Neural cell (in vitro differentiated cells): ENCODE measurements around the gene CISH. TPM values are rescaled to one million over a fixed set of nuclear protein-coding genes. Genes with fewer than 3 reads are reported as not detected.

Experiments used
- H2AFZ ChIP-seq: fragments of 200-600, 300-800 bp; sonication (generic), shearing (Covaris generic); 2 replicates; pipeline ENCODE4 v1.6.0; 2014; ENCODE audit warnings: low read depth, mild to moderate bottlenecking, antibody characterized with exemption, low read length, moderate library complexity
- H3F3A ChIP-seq: fragments of 200-600 bp; shearing (Covaris generic); 2 replicates; pipeline ENCODE4 v1.6.1; 2016; ENCODE audit warnings: mild to moderate bottlenecking, moderate library complexity, mixed read lengths, antibody characterized with exemption, low read length; ENCODE audit not compliant: insufficient read depth, poor library complexity, severe bottlenecking
- H3K27ac ChIP-seq: fragments of 200-600, 300-800 bp; sonication (generic), shearing (Covaris generic); 2 replicates; pipeline ENCODE4 v1.5.1; 2014; ENCODE audit warnings: mild to moderate bottlenecking, low read length, moderate library complexity
- H3K27me3 ChIP-seq: fragments of 300-800, 200-600 bp; sonication (generic), shearing (Covaris generic); 2 replicates; pipeline ENCODE4 v1.6.0; 2014; ENCODE audit warnings: mild to moderate bottlenecking, low read depth, low read length, moderate library complexity; ENCODE audit not compliant: insufficient read depth
- H3K36me3 ChIP-seq: fragments of 300-800, 200-600 bp; sonication (generic), shearing (Covaris generic); 2 replicates; pipeline ENCODE4 v1.5.1; 2014; ENCODE audit warnings: mild to moderate bottlenecking, antibody characterized with exemption, low read length, moderate library complexity; ENCODE audit not compliant: insufficient read depth
- H3K4me2 ChIP-seq: fragments of 300-800, 200-600 bp; sonication (generic), shearing (Covaris generic); 2 replicates; pipeline ENCODE4 v1.6.0; 2014; ENCODE audit warnings: mild to moderate bottlenecking, low read length
- H3K4me3 ChIP-seq: fragments of 300-800, 200-600 bp; sonication (generic), shearing (Covaris generic); 2 replicates; pipeline ENCODE4 v1.5.1; 2014; ENCODE audit warnings: mild to moderate bottlenecking, low read length, moderate library complexity
- H3K79me2 ChIP-seq: fragments of 200-600 bp; shearing (Covaris generic); replicated peaks from 2 replicates; pipeline ENCODE4 v1.6.0; 2014; ENCODE audit warnings: mild to moderate bottlenecking, low read length, moderate library complexity; ENCODE audit not compliant: insufficient read depth
- H3K9ac ChIP-seq: fragments of 300-800, 200-600 bp; sonication (generic), shearing (Covaris generic); 2 replicates; pipeline ENCODE4 v1.6.1; 2016; ENCODE audit warnings: mild to moderate bottlenecking, low read length, mixed read lengths
- H3K9me2 ChIP-seq: fragments of 200-600 bp; shearing (Covaris generic); 2 replicates; pipeline ENCODE4 v1.6.1; 2016; ENCODE audit warnings: mild to moderate bottlenecking, low read length, mixed read lengths; ENCODE audit not compliant: insufficient read depth
- H3K9me3 ChIP-seq: fragments of 200-600, 300-800 bp; sonication (generic), shearing (Covaris generic); 2 replicates; pipeline ENCODE4 v1.6.1; 2016; ENCODE audit warnings: mild to moderate bottlenecking, mixed run types, low read length, moderate library complexity, mixed read lengths
- H4K20me1 ChIP-seq: fragments of 200-600 bp; shearing (Covaris generic); 2 replicates; pipeline ENCODE4 v1.6.1; 2016; ENCODE audit warnings: mild to moderate bottlenecking, mixed run types; ENCODE audit not compliant: insufficient read depth
- EP300 ChIP-seq: fragments of 450-650 bp; conservative IDR thresholded peaks from 2 replicates; pipeline ENCODE4 v1.6.1; 2014; ENCODE audit warnings: antibody characterized with exemption, mild to moderate bottlenecking, moderate library complexity; ENCODE audit not compliant: poor library complexity, severe bottlenecking
- EZH2 ChIP-seq: fragments of 200-600, 300-800 bp; shearing (Covaris generic), sonication (generic); IDR thresholded peaks from 2 replicates; pipeline ENCODE4 v1.6.1; 2014; ENCODE audit warnings: antibody characterized with exemption, low read length, borderline replicate concordance, mild to moderate bottlenecking; ENCODE audit not compliant: insufficient read depth, poor library complexity, severe bottlenecking
- MXI1 ChIP-seq: fragments of 450-650 bp; conservative IDR thresholded peaks from 2 replicates; pipeline ENCODE4 v1.6.1; 2014; ENCODE audit warnings: antibody characterized with exemption, mild to moderate bottlenecking; ENCODE audit not compliant: poor library complexity, severe bottlenecking
- POLR2AphosphoS5 ChIP-seq: IDR thresholded peaks from 2 replicates; pipeline ENCODE4 v1.6.1; 2012
- RAD21 ChIP-seq: fragments of 450-650 bp; conservative IDR thresholded peaks from 2 replicates; pipeline ENCODE4 v1.6.1; 2014; ENCODE audit warnings: antibody characterized with exemption, mild to moderate bottlenecking, moderate library complexity
- SMC3 ChIP-seq: fragments of 450-650 bp; conservative IDR thresholded peaks from 2 replicates; pipeline ENCODE4 v1.6.1; 2014; ENCODE audit warnings: antibody characterized with exemption, mild to moderate bottlenecking, moderate library complexity; ENCODE audit not compliant: poor library complexity
- TAF1 ChIP-seq: IDR thresholded peaks from 2 replicates; pipeline ENCODE4 v1.6.1; 2012; ENCODE audit warnings: low read depth
- polyA plus RNA-seq: library from polyadenylated mRNA; depleted of rRNA; stranded (reverse); fragments of >200 nt; gene quantifications from 2 replicates; pipeline ENCODE4 v1.2.3, GENCODE V29; 2014
- TF ChIP-seq, protein P1 (sequence below): fragments of 450-650 bp; IDR thresholded peaks from 2 replicates; pipeline ENCODE4 v1.5.1; 2014; ENCODE audit warnings: antibody characterized with exemption, mild to moderate bottlenecking, moderate library complexity; ENCODE audit not compliant: poor library complexity, severe bottlenecking
- TF ChIP-seq, protein P2 (sequence below): IDR thresholded peaks from 2 replicates; pipeline ENCODE4 v1.6.1; 2012; ENCODE audit warnings: borderline replicate concordance

The CISH gene
- polyA plus RNA-seq, 1 donor from 2014 or later = not detected

DNA sequence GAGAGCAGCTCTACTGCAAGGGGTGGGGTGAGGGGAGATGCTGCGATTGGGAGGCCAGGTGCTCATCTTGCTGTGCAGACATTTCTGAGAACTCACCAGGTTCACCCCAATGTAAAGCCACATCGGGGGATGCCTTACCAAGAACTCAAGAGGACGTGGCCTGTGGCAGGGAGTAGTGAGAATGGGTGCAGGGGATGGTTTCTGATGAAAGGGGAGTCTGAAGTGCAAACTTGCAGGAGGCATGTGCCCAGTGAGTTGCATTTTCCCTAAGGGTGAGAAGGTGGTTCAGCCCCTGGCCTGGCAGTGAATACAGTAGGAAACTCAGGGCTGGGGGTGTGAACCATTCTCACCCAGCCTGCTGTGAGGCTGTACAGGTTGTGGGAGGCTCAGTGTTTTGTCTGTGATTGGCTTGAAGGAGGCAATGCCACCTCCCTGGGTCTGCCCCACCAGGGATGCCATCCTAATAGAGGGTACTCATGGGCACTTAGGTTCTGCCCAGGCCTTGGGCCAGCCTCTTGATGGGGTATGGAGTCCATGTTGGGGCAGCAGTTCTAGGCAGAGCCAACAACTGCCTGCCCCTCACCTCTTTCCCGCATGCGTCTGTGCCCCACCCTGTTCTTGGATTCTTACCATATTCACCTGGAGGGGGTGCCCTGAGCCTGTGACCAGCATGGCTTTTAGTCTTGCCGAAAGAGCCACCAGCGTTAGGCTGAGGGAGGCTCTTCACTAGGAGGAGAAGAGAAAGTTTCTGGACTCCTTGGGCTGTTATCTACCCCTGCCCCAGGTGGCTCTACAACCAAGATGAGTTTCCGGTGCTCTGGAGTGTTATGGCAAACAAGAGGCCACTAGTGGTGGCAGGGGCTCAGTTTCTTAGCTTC is 37.8 kb downstream of the CISH start:
- Histone ChIP-seq H2AFZ (no peak overlapping the region), H3K9me2 (no peaks in the 10 kb centered on the region), H3F3A (no peaks in the 10 kb centered on the region), H3K36me3 (no peaks in the 10 kb centered on the region), H3K27ac (no peak overlapping the region), H3K9ac (no peak overlapping the region), H3K79me2 (no peaks in the 10 kb centered on the region), H4K20me1 (no peaks in the 10 kb centered on the region), H3K9me3 (no peaks in the 10 kb centered on the region), H3K4me2 (no peak overlapping the region), H3K27me3 (no peaks in the 10 kb centered on the region), H3K4me3 (no peak overlapping the region)
- TF ChIP-seq EZH2 (no peak), RAD21 (no peak), TAF1 (no peak), SMC3 (no peak), EP300 (no peak), POLR2AphosphoS5 (no peak), MXI1 (no peak)
- TF ChIP-seq, protein P1, sequence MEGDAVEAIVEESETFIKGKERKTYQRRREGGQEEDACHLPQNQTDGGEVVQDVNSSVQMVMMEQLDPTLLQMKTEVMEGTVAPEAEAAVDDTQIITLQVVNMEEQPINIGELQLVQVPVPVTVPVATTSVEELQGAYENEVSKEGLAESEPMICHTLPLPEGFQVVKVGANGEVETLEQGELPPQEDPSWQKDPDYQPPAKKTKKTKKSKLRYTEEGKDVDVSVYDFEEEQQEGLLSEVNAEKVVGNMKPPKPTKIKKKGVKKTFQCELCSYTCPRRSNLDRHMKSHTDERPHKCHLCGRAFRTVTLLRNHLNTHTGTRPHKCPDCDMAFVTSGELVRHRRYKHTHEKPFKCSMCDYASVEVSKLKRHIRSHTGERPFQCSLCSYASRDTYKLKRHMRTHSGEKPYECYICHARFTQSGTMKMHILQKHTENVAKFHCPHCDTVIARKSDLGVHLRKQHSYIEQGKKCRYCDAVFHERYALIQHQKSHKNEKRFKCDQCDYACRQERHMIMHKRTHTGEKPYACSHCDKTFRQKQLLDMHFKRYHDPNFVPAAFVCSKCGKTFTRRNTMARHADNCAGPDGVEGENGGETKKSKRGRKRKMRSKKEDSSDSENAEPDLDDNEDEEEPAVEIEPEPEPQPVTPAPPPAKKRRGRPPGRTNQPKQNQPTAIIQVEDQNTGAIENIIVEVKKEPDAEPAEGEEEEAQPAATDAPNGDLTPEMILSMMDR = no peak
- TF ChIP-seq, protein P2, sequence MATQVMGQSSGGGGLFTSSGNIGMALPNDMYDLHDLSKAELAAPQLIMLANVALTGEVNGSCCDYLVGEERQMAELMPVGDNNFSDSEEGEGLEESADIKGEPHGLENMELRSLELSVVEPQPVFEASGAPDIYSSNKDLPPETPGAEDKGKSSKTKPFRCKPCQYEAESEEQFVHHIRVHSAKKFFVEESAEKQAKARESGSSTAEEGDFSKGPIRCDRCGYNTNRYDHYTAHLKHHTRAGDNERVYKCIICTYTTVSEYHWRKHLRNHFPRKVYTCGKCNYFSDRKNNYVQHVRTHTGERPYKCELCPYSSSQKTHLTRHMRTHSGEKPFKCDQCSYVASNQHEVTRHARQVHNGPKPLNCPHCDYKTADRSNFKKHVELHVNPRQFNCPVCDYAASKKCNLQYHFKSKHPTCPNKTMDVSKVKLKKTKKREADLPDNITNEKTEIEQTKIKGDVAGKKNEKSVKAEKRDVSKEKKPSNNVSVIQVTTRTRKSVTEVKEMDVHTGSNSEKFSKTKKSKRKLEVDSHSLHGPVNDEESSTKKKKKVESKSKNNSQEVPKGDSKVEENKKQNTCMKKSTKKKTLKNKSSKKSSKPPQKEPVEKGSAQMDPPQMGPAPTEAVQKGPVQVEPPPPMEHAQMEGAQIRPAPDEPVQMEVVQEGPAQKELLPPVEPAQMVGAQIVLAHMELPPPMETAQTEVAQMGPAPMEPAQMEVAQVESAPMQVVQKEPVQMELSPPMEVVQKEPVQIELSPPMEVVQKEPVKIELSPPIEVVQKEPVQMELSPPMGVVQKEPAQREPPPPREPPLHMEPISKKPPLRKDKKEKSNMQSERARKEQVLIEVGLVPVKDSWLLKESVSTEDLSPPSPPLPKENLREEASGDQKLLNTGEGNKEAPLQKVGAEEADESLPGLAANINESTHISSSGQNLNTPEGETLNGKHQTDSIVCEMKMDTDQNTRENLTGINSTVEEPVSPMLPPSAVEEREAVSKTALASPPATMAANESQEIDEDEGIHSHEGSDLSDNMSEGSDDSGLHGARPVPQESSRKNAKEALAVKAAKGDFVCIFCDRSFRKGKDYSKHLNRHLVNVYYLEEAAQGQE = no peak

DNA sequence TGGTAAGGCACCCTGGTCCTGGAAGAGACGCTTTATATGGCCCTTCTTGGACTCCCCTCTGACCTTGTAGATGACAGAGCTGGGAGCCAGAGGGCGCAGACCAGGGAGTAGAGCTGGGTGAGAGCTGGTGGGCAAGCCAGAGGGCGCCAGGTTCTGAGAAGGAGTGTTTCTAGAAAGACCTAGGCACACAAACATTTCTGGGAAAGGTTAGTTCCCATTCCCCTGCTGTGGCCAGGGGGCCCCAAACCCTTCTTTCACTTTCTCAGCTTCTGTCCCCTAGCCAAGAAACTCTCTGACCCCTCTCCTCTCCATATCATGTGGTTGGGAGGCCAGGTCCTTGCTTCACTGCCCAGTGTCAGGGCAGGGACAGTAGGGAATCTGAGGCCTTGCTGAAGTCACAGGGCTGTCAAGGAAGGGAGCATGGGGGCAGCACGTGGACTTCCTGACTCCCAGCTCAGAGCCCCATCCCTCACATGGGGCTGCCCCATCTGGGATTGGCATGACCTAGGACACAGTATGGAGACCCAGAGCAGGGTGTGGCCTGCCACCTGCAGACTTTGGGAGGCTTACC is 38.7 kb downstream of the CISH start:
- no peak overlapping the region for H2AFZ ChIP-seq
- H3K27ac ChIP-seq = no peak overlapping the region
- no peak overlapping the region for H3K9ac ChIP-seq

More for the DNA sequence above, 38.7 kb downstream of the CISH start:
- Histone ChIP-seq H3F3A (no peaks in the 10 kb centered on the region), H3K4me2 (no peak overlapping the region), H3K36me3 (no peaks in the 10 kb centered on the region), H3K4me3 (no peak overlapping the region), H3K27me3 (no peaks in the 10 kb centered on the region), H3K79me2 (no peaks in the 10 kb centered on the region), H3K9me3 (no peaks in the 10 kb centered on the region), H4K20me1 (no peaks in the 10 kb centered on the region), H3K9me2 (no peaks in the 10 kb centered on the region)
- TF ChIP-seq, protein P1 = no peak
- TF ChIP-seq, protein P2 = no peak
- TF ChIP-seq MXI1 = no peak
- TF ChIP-seq TAF1 = no peak
- TF ChIP-seq RAD21 = no peak
